Measurements from ENCODE around the gene CCRL2. TPM values are rescaled to one million over a fixed set of nuclear protein-coding genes. Genes with fewer than 3 reads are reported as not detected.

CCRL2 gene
- total and polyA plus RNA-seq, 9 of the 15 experiments (the other 6 are each of a cell fraction or from before 2014, with no cell fraction given), result 3.4 to 5.7 (median 4.0) TPM

- TF ChIP-seq POU5F1 (IDR thresholded peaks at IDR 0.05; ENCODE audit: borderline replicate concordance, low read depth, low read length, partially characterized antibody), result no peak
- TF ChIP-seq GABPB2 (CRISPR knock-in tag; conservative IDR thresholded peaks at IDR 0.05), result no peak
- TF ChIP-seq BACH1 (tag; IDR thresholded peaks at IDR 0.05), result peak; percentile 52; the same call in 1 of the 2 replicates
- no peak for TF ChIP-seq CREB1 (IDR thresholded peaks at IDR 0.05)
- 0 out of 2 replicates have a peak, but pooled peaks have one; percentile 25 for TF ChIP-seq CREB1 (CRISPR knock-in tag; IDR thresholded peaks at IDR 0.05)
- TF ChIP-seq IFI16 (CRISPR knock-in tag; IDR thresholded peaks at IDR 0.05), result no peak
- TF ChIP-seq BRCA1 (IDR thresholded peaks at IDR 0.05), result no peak
- TF ChIP-seq BRCA1 (CRISPR knock-in tag; IDR thresholded peaks at IDR 0.05), result no peak
- peak; percentile 45; the same call in 1 of the 2 replicates for TF ChIP-seq ZBTB9 (CRISPR knock-in tag; IDR thresholded peaks at IDR 0.05)
- no peak for TF ChIP-seq NCOA2 (IDR thresholded peaks at IDR 0.05; ENCODE audit: partially characterized antibody in 2 of 2)
- TF ChIP-seq ZNF449 (CRISPR knock-in tag; IDR thresholded peaks at IDR 0.05), result no peak
- peak; percentile 64; the same call in 1 of the 2 replicates for TF ChIP-seq CXXC5 (CRISPR knock-in tag; IDR thresholded peaks at IDR 0.05)
- no peak for TF ChIP-seq ETV6 (IDR thresholded peaks at IDR 0.05; ENCODE audit: borderline replicate concordance in 1 of 2, low read depth in 2 of 2, low read length in 1 of 2)
- TF ChIP-seq ETV6 (CRISPR knock-in tag; IDR thresholded peaks at IDR 0.05; ENCODE audit: borderline replicate concordance), result no peak
- TF ChIP-seq SNRNP70 (optimal IDR thresholded peaks at IDR 0.05; ENCODE audit: low read depth, low read length), result no peak
- TF ChIP-seq HOMEZ (CRISPR knock-in tag; IDR thresholded peaks at IDR 0.05), result no peak
- no peak for TF ChIP-seq RBM15 (IDR thresholded peaks at IDR 0.05; ENCODE audit: insufficient read depth, low read length)
- TF ChIP-seq IRF2 (CRISPR knock-in tag; IDR thresholded peaks at IDR 0.05), result no peak
- peak; percentile 88 for TF ChIP-seq SOX6 (IDR thresholded peaks at IDR 0.05)
- no peak for TF ChIP-seq MCM5 (IDR thresholded peaks at IDR 0.05; ENCODE audit: low read depth)
- peak; percentile 93 for TF ChIP-seq SMAD4 (CRISPR knock-in tag; conservative IDR thresholded peaks at IDR 0.05)
- no peak for TF ChIP-seq CC2D1A (IDR thresholded peaks at IDR 0.05)
- no peak for TF ChIP-seq SFPQ (IDR thresholded peaks at IDR 0.05; ENCODE audit: low read depth, low read length)
These were observed 6.9 kb upstream of the CCRL2 start (continued) for GRCh38 chr3:46400000-46400734.
